ENCODE measurements around the gene PARD3. TPM values are rescaled to one million over a fixed set of nuclear protein-coding genes. Genes with fewer than 3 reads are reported as not detected.

Gene PARD3
- polyA plus RNA-seq, 3 donors = 0.51 TPM; not detected in 2

DNA sequence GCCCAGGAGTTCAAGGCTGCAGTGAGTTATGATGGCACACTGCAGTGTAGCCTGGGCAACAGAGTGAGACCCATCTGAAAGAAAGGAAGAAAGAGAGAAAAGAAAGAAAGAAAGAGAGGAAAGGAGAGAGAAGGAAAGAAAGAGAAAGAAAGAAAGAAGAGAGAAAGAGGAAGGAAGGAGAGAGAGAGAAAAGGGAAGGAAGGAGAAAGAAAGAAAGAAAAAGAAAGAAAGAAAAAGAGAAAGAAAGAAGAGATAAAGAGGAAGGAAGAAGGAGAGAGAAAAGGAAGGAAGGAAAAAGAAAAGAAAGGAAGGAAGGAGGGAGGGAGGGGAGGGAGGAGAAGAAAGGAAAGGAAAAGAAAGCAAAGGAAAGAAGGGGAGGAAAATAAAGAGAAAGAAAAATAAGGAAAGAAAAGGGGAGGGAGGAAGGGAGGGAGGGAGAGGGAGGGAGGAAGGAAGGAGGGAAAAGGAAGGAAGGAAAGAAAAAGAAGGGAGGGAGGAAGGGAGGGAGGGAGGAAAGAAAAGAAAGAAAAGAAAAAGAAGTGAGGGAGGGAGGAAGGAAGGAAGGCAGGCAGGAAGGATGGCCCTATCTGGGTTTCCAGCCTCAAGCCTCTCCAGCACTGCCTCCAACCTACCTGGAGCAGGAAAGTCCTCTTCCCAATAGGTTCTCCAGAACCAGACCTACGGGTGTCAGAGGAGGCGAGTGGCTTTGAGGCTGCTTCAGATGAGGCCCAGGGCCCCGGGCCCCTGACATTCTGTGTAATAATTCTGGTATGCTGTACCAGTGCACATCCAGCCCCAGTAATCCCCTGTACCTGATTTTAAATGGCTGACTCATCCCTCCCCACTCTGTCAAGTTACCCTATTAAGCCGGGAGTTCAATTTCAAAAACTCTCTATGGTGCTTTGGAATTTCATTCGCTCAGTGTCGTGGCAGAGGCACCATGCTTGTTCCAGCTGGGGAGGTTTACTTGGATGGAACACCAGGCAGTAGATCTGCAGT, 6.8 kb upstream of the PARD3 start:
- no peaks in the 10 kb centered on the region for H3K4me1 Mint-ChIP-seq
- H4K20me1 ChIP-seq (ENCODE audit: insufficient read depth, low read length) = no peaks in the 10 kb centered on the region
- H3K79me2 ChIP-seq (ENCODE audit: insufficient read depth, low read length) = no peaks in the 10 kb centered on the region
- 93% methylated on average over 3 of the region's 6 CpGs for WGBS (ENCODE audit: insufficient coverage)
- H3K36me3 Mint-ChIP-seq = no peaks in the 10 kb centered on the region
- H3K27me3 ChIP-seq (ENCODE audit: control insufficient read depth in 2 of 2, insufficient read depth in 2 of 2, low read length in 2 of 2) = peaks cover 3 to 18% of the 10 kb centered on the region in 2 donors
- no peak overlapping the region for H3K4me3 ChIP-seq (replicated peaks in 1 of 3; ENCODE audit: low read depth in 2 of 3, low read length in 3 of 3)
- intact Hi-C loops (cut with micrococcal nuclease) = no loop called here
- H3K27ac ChIP-seq (ENCODE audit: low read depth in 1 of 2, low read length in 2 of 2) = no peak overlapping the region
- H3K9me3 ChIP-seq (replicated peaks in 1 of 2; ENCODE audit: control insufficient read depth in 1 of 2, insufficient read depth in 1 of 2, low read length in 2 of 2) = no peaks in the 10 kb centered on the region
- H3K9me3 Mint-ChIP-seq = peaks cover 0 to 4% (median 0%) of the 10 kb centered on the region in 7 donors
- H3K36me3 ChIP-seq (replicated peaks in 1 of 2; ENCODE audit: control insufficient read depth in 1 of 2, insufficient read depth in 2 of 2, low read length in 2 of 2) = no peaks in the 10 kb centered on the region
- no peak overlapping the region for H3K9ac ChIP-seq (ENCODE audit: insufficient read depth, low read length, poor library complexity, severe bottlenecking)
- H2AFZ ChIP-seq (ENCODE audit: insufficient read depth, low read depth, low read length, poor library complexity, severe bottlenecking) = no peak overlapping the region
- no peaks in the 10 kb centered on the region for H3K4me1 ChIP-seq (ENCODE audit: control insufficient read depth in 1 of 2, insufficient read depth in 2 of 2, low read length in 2 of 2)
- DNase-seq = no peak
- no peak for TF ChIP-seq CTCF (IDR thresholded peaks at IDR 0.05)
- peaks cover 19 to 43% (median 31%) of the 10 kb centered on the region in 3 donors for H3K27me3 Mint-ChIP-seq (ENCODE audit: low read depth in 3 of 3)
- no peak overlapping the region for H3K4me2 ChIP-seq (replicated peaks; ENCODE audit: extremely low read depth, low read length, poor library complexity, severe bottlenecking)
- no peak overlapping the region for H3K27ac Mint-ChIP-seq
- peak overlapping the region in 1 of 2 donors; percentile 10 for H3K4me3 Mint-ChIP-seq

DNA sequence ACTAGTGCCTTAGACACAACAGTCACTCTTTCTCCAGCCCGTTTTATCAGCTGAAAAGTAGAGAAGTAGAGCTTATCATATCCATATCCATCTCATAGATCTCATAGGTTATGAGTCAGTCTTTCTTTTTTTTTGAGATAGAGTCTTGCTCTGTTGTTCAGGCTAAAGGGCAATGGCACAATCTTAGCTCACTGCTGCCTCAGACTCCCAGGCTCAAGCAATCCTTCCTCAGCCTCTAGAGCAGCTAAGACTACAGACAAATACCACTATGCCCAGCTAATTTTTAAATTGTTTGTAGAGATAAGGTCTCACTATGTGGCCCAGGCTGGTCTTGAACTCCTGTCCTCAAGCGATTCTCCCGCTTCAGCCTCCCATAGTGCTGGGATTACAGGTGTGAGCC, 2.5 kb upstream of the PARD3 start:
- intact Hi-C loops (cut with micrococcal nuclease) = no loop called here
- Mint-ChIP-seq H3K27ac (no peak overlapping the region), H3K9me3 (peaks cover 0 to 12% (median 4%) of the 10 kb centered on the region in 7 donors), H3K27me3 (ENCODE audit: low read depth in 3 of 3) (peaks cover 45 to 64% (median 54%) of the 10 kb centered on the region in 3 donors), H3K36me3 (no peaks in the 10 kb centered on the region), H3K4me3 (peak overlapping the region in 1 of 2 donors; percentile 42), H3K4me1 (no peaks in the 10 kb centered on the region)
- Histone ChIP-seq H4K20me1 (ENCODE audit: insufficient read depth, low read length) (no peaks in the 10 kb centered on the region), H3K79me2 (ENCODE audit: insufficient read depth, low read length) (no peaks in the 10 kb centered on the region), H2AFZ (ENCODE audit: insufficient read depth, low read depth, low read length, poor library complexity, severe bottlenecking) (no peak overlapping the region), H3K36me3 (replicated peaks in 1 of 2; ENCODE audit: control insufficient read depth in 1 of 2, insufficient read depth in 2 of 2, low read length in 2 of 2) (no peaks in the 10 kb centered on the region), H3K9me3 (replicated peaks in 1 of 2; ENCODE audit: control insufficient read depth in 1 of 2, insufficient read depth in 1 of 2, low read length in 2 of 2) (peaks cover 0 to 14% of the 10 kb centered on the region in 2 donors), H3K4me3 (replicated peaks in 1 of 3; ENCODE audit: low read depth in 2 of 3, low read length in 3 of 3) (no peak overlapping the region), H3K4me1 (ENCODE audit: control insufficient read depth in 1 of 2, insufficient read depth in 2 of 2, low read length in 2 of 2) (no peaks in the 10 kb centered on the region), H3K4me2 (replicated peaks; ENCODE audit: extremely low read depth, low read length, poor library complexity, severe bottlenecking) (no peak overlapping the region), H3K27ac (ENCODE audit: low read depth in 1 of 2, low read length in 2 of 2) (no peak overlapping the region), H3K9ac (ENCODE audit: insufficient read depth, low read length, poor library complexity, severe bottlenecking) (no peak overlapping the region), H3K27me3 (ENCODE audit: control insufficient read depth in 2 of 2, insufficient read depth in 2 of 2, low read length in 2 of 2) (peaks cover 22 to 51% of the 10 kb centered on the region in 2 donors)
- no peak for DNase-seq
- TF ChIP-seq CTCF (IDR thresholded peaks at IDR 0.05) = no peak
- WGBS (ENCODE audit: insufficient coverage) = no CpG with 5 or more reads among the region's 3 CpGs

All from CD14-positive monocyte (primary cell).